ENCODE results near the gene LRP2.
"Not testable (repeated sequence)": the region's sequence is repeated elsewhere in the genome, so short reads cannot be mapped to it uniquely, and the experiment has no call there.

LRP2 gene

DNA sequence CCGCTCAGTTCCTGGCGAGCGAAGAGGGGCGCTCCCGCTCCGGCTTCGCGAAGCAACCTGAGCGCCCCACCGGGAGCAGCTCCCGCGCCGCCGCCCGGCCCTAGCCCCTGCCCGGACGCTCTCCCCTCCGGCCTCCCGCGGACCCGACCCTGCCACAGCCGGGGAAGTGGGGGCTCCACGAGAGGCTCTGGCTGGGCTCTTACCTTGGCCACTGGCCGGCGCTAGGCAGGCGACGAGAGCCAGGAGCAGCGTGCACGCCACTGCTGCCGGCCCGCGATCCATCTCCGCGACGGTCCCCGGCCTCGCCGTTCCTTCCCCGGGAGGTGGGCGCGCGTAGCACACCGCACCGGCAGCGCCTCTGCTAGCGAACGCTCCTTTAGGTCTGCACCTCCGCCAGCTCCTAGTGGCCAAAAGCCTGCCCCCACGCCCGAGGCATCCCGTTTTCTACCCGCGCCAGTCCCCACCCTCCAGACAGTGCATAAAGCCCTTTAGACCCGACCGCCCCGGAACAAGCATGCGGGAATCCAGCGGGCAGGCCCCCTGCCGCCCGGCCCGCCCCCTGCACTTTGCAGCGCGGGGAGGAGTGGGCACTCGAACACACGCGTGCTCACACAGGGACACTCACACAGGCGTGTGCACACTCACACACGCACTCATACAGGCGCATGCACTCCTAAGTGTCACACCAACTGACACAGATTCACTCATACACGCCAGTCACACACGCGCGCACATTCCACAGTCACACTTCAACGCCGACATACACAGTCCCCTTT lies at the start of gene LRP2:
Gene LRP2 (minus strand): TSS at position 417 of the 776 bp plus-strand sequence. CDS start 135 bp downstream, at position 282.
- no peak for DNase-seq (ENCODE audit: low read depth, low spot score)

GRCh38 chr2:169406891-169407290 lies 44.6 kb upstream of the LRP2 start:
- DNase-seq (ENCODE audit: low read depth, low spot score), result no peak

DNA sequence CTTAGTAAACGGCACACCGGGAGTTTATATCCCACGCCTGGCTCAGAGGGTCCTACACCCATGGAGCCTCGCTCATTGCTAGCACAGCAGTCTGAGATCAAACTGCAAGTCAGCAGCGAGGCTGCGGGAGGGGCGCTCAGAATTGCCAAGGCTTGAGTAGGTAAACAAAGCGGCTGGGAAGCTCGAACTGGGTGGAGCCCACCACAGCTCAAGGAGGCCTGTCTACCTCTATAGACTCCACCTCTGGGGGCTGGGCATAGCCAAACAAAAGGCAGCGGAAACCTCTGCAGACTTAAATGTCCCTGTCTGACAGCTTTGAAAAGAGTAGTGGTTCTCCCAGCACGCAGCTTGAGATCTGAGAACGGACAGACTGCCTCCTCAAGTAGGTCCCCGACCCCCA lies 37.2 kb upstream of the LRP2 start:
- DNase-seq (ENCODE audit: low read depth, low spot score), result not testable (repeated sequence)

- DNase-seq (ENCODE audit: low read depth, low spot score), result no peak
Measured at GRCh38 chr2:169397697-169398096, 35.4 kb upstream of the LRP2 start.

GRCh38 chr2:169395821-169396374 lies 33.6 kb upstream of the LRP2 start:
- DNase-seq (ENCODE audit: low read depth, low spot score), result no peak

- DNase-seq (ENCODE audit: low read depth, low spot score), result no peak
Measured at GRCh38 chr2:169393068-169393590, 30.8 kb upstream of the LRP2 start.

GRCh38 chr2:169391236-169391635 lies 28.9 kb upstream of the LRP2 start:
- DNase-seq (ENCODE audit: low read depth, low spot score), result no peak

GRCh38 chr2:169388161-169388560 lies 25.8 kb upstream of the LRP2 start:
- DNase-seq (ENCODE audit: low read depth, low spot score), result no peak

DNA sequence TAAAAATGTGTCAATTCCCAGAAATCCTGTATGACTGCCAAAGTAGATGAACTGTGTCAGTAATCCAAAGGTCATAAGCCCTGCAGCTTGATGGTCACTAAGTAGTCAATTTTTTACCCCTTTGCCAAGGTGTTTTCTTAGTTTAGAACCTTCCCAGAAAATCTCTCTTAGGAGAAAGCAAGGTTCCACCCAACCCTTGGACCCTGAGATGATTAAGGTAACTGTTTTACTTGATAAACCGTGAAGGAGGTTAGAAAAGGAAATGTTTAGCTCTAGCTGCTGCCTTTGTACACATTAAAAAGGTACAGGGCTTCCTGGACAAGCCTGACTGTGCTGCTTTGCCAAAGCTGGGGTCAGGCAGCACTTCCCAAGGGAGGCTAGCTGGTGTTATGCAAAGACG lies 24.4 kb upstream of the LRP2 start:
- no peak for DNase-seq (ENCODE audit: low read depth, low spot score)

DNA sequence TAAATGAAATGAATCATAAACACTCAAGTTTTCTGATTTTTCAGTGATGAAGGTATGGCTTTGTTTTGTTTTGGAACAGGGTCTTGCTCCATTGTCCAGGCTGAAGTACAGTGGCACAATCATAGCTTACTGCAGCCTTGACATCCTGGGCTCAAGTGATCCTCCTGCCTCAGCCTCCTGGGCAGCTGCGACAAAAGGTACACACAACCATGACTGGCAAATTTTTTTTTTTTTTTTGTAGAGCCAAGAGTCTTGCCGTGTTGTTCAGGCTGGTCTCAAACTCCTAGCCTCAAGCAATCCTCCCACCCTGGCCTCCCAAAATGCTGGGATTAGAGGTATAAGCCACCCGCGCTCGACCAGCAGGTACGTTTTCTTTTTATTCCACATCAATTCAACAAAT lies 22.5 kb upstream of the LRP2 start:
- DNase-seq (ENCODE audit: low read depth, low spot score), result no peak

DNA sequence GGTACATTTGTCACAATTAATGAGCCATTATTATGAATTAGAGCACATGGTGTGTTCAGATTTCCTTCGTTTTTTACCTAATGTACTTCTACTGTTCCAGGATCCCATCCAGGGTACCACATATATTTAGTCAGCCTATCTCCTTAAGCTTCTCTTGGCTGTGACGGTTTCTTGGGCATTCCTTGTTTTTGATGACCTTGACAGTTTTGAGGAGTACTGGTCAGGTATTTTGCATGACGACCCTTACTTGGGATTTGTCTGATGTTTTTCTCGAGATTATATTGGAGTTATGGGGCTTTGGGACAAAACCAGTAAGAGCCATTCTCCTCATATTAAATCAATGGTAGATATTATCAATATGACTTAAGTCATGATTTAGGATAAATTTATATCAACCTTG lies 10.2 kb upstream of the LRP2 start:
- DNase-seq (ENCODE audit: low read depth, low spot score), result no peak

DNA sequence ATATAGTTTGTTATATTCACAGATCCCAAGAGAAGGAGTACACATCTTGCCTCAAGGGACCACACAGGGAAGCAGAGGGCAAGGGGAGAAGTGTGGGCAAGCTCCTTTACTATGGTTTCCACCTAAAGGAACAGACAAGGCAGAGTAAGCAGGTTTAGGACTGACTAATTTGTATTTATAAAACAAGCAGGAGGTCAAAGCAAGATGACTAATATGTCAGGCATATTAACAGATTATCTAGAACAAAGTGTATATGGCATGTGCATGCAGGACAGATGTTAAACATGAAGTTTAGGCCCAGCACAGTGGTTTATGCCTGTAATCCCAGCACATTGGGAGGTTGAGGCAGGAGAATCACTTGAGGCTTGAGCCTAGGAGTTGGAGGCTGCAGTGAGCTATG lies 3.7 kb upstream of the LRP2 start:
- no peak for DNase-seq (ENCODE audit: low read depth, low spot score)

DNA sequence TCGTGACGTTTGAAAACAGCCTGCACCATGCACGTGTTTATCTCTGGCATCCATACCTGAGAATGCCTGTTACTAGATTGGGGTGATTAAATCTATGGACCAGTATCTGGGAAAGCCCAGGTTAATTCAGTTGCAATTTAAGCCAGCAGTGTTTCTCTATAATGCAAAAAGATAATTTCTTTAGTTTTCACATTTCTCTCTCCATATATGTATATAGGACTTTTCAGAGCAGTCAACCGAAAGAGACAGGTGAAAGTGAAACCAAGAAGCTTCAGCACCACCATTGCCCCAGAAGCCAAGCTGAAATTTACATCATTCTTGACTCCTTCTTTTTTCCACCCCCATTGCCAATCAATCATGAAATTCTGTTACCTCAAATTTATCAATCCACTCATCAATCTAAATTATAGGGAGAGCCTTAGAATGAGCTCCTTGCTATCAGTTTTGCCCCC lies 2.7 kb upstream of the LRP2 start:
- no peak for DNase-seq (ENCODE audit: low read depth, low spot score)

- no peak for DNase-seq (ENCODE audit: low read depth, low spot score)
Measured at GRCh38 chr2:169363560-169364150, 1.3 kb upstream of the LRP2 start.

- no peak for DNase-seq (ENCODE audit: low read depth, low spot score)
Measured at GRCh38 chr2:169362894-169363559, 693 bp upstream of the LRP2 start.

DNA sequence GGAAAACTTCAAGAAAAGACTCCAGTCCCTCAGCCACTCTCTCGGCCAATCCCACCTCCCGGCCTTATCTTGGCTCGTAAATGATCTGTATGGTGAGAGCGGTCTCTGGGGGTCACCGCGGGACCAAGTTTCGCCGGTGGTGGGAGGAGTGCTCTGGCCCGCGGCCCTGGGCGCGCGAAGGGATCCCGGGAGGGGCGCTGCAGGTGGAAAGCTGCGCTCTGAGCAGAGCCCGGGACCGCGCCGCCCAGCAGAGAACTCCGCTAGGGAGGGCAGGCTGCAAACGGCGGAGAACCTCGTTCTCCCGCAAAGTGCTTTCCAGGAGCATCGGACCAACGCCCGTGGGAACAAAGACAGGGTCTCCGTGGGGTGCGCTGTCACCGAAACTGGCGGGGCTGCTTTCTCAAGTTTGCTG lies 622 bp downstream of the LRP2 start:
- no peak for DNase-seq (ENCODE audit: low read depth, low spot score)

DNA sequence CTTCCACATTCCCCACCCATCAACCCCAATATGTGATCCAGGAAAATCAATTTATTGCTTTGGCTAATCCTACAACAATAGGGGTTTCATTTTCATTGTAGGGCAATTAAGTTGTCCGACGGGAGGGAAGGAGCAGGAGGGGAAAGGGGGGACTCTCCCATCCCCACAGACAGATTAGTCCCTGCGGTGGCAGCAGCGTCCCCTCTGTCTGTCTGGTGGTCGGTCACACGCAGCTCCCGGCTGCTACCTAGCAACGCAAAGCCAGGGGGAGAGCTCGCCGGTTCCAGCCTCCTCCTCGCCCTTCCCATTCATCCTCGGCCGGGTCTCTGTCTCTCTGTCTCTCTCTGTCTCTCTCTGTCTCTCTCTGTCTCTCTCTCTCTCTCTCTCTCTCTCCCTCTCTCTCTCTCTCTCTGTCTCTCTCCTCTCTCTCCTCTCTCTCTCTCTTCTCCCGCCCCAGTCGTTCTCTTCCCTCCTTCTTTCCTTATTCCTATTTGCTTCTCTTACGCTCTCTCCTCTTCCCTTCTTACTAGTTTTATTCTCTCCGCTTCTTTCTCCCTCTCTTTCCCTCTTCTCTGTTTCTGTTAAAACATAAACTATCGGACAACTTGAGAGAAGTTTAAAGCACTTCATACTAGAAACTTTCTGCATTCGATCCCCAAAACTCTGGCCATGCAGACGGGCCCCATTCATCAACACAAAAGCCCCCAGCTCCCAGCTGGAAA lies 1.2 kb downstream of the LRP2 start:
- no peak for DNase-seq (ENCODE audit: low read depth, low spot score)

DNA sequence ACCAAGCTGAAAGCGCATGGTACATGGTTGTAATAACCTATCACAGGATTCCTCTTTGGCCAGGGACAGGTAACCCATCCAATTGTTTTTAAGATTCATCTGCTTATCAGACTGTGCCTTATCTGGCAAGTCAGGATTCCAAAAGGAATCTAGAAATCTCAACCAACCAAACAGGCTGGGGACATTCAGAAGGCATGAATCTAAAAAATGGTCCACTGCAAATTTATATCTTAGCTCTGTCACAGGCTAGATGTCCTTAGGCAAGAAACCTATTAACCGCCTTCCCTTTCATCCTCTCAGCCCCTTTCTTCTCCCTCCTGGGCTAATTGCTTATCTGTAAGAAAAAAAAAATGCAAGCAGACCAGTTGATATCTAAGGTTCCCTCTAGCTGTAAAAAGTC lies 4.3 kb downstream of the LRP2 start:
- DNase-seq (ENCODE audit: low read depth, low spot score), result no peak

DNA sequence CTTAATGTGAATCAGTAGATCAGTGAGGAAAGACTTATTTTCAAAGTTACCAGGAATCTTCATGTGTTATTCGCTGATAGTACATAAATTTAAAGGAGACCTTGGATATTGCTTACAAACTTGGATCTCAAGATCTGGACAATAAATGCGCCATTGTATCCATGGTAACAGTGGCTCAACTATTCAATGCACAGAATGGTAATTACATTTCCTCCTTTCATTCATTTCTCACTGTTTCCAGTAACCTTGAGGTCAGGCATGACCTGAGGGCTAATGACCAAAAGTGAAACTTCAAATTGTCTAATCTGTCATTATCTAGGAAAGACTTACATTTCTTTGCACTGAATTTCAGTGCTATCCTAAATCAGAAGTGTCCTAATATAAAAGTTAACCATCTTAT lies 8.1 kb downstream of the LRP2 start:
- no peak for DNase-seq (ENCODE audit: low read depth, low spot score)

GRCh38 chr2:169351725-169352124 lies 10.6 kb downstream of the LRP2 start:
- DNase-seq (ENCODE audit: low read depth, low spot score), result no peak

DNA sequence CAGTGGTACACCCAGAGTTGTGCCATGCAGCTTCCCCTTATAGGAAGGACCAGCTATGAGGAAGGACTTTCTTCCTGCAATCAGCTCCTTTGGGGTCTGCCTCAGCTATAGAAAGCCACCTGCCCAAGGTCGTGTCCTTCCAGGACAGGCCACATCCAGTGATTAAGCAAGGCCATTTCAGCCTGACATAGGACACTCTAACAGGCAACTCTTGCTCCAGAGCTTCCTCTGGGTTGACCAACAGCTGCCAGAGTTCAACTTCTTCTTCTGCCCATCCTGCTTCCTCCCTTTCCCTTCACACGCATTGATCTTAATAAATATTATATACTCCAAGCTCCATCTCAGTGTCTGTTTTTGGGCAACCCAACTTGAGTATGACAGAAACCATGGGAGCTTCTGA lies 12.8 kb downstream of the LRP2 start:
- DNase-seq (ENCODE audit: low read depth, low spot score), result no peak

Measured in activated naive CD8-positive, alpha-beta T cell treated with anti-CD3 and anti-CD28 coated beads, Interleukin-2, amount 50 U/mL, for 16 hours (primary cell).